Measurements from ENCODE around the gene CMTM8. TPM values are rescaled to one million over a fixed set of nuclear protein-coding genes. Genes with fewer than 3 reads are reported as not detected.

The CMTM8 gene
- total and polyA plus RNA-seq, 7 donors = 0.49 to 7.9 (median 4.3) TPM; not detected in 1

- Histone ChIP-seq H3K9me3 (no peaks in the 10 kb centered on the region), H3K36me3 (no peaks in the 10 kb centered on the region), H3K4me3 (no peak overlapping the region), H3K27me3 (no peaks in the 10 kb centered on the region), H3K27ac (no peak overlapping the region), H3K4me1 (peaks cover 0 to 6% (median 0%) of the 10 kb centered on the region in 4 donors)
- intact Hi-C loops (cut with DNase I) = no loop called here
- TF ChIP-seq POLR2A (IDR thresholded peaks at IDR 0.05) (no peak), CTCF (IDR thresholded peaks at IDR 0.05) (no peak), POLR2AphosphoS5 (IDR thresholded peaks at IDR 0.05) (no peak), EP300 (IDR thresholded peaks at IDR 0.05) (no peak)
- DNase-seq = no peak
- WGBS, 2 donors = 63 to 89% methylated on average over 1 of the region's 1 CpG
These were observed 73.8 kb downstream of the CMTM8 start for GRCh38 chr3:32312251-32312650.

- Histone ChIP-seq H3K27ac (no peak overlapping the region), H3K9me3 (no peaks in the 10 kb centered on the region), H3K27me3 (no peaks in the 10 kb centered on the region), H3K4me1 (peaks cover 0 to 6% (median 0%) of the 10 kb centered on the region in 4 donors), H3K4me3 (no peak overlapping the region), H3K36me3 (no peaks in the 10 kb centered on the region)
- 91 to 95% methylated on average over 6 of the region's 6 CpGs for WGBS, 2 donors
- TF ChIP-seq POLR2A (IDR thresholded peaks at IDR 0.05) (no peak), CTCF (IDR thresholded peaks at IDR 0.05) (no peak), EP300 (IDR thresholded peaks at IDR 0.05) (no peak), POLR2AphosphoS5 (IDR thresholded peaks at IDR 0.05) (no peak)
- intact Hi-C loops (cut with DNase I) = no loop called here
- DNase-seq = no peak
These were observed 74.7 kb downstream of the CMTM8 start for GRCh38 chr3:32313169-32313568.

DNA sequence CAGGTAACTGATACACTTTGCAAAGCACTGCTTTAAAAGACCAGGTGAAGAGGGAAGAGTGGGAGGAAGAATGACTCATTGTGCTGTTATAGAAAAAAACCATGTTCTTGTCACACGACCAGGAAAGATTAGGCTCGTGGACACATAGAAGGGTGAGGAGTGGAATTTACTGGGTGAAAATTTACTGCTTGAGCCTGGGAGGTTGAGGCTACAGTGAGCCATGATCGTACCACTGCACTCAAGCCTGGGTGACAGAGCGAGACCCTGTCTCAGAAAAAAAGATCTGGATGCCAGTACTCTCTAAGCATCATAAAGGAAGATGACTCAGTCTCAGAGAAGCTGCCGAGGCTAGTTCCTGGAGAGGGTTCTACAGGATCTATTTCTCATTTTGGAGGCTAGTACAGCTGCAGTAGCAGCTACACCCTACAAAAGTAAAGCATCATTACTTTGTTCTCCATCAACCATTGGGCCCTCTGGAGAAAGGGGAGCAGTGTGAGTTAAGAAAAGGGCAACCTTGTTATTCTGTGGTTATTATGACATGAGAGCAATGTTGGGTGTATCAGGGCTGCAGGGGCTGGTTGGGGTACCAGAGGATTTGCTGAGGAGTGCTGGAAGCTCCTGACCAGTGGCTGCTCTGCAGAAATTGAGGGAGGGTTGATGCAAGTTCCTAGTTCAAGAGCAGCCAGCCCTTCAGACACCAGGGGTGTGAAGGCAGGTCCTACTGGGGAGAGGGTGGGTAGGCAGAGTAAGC lies 75.4 kb downstream of the CMTM8 start:
- peaks cover 0 to 6% (median 0%) of the 10 kb centered on the region in 4 donors for H3K4me1 ChIP-seq
- intact Hi-C loops (cut with DNase I) = no loop called here
- DNase-seq = no peak
- H3K9me3 ChIP-seq = no peaks in the 10 kb centered on the region
- 30 to 48% methylated on average over 5 of the region's 5 CpGs for WGBS, 2 donors
- no peak overlapping the region for H3K27ac ChIP-seq
- no peaks in the 10 kb centered on the region for H3K27me3 ChIP-seq
- no peak overlapping the region for H3K4me3 ChIP-seq
- H3K36me3 ChIP-seq = no peaks in the 10 kb centered on the region
- TF ChIP-seq POLR2A (IDR thresholded peaks at IDR 0.05) (no peak), CTCF (IDR thresholded peaks at IDR 0.05) (no peak), POLR2AphosphoS5 (IDR thresholded peaks at IDR 0.05) (no peak), EP300 (IDR thresholded peaks at IDR 0.05) (no peak)

DNA sequence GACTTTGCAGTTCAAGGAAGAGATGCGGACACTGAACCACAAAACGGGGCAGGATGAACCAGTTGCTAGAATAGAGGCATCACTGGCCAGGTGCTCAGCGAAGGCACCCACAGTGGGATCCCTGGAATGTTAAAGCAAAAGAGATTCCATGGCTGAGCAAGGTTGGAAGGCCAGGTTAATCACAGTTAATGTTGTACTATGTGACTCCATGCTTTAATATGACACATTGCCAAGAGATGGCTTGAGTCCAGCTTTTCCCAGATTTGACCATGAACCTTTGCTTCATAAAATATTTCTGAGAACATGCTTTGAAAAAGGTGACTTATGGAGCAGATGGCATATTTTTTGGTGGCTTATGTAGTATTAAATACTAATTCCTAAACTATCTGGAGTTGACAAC lies 77.0 kb downstream of the CMTM8 start:
- DNase-seq = no peak
- Histone ChIP-seq H3K9me3 (no peaks in the 10 kb centered on the region), H3K27me3 (no peaks in the 10 kb centered on the region), H3K4me3 (no peak overlapping the region), H3K36me3 (no peaks in the 10 kb centered on the region), H3K4me1 (peaks cover 0 to 1% (median 0%) of the 10 kb centered on the region in 4 donors), H3K27ac (no peak overlapping the region)
- TF ChIP-seq CTCF (IDR thresholded peaks at IDR 0.05) = no peak
- no peak for TF ChIP-seq EP300 (IDR thresholded peaks at IDR 0.05)
- TF ChIP-seq POLR2A (IDR thresholded peaks at IDR 0.05) = no peak
- TF ChIP-seq POLR2AphosphoS5 (IDR thresholded peaks at IDR 0.05) = no peak
- 94 to 95% methylated on average over 3 of the region's 3 CpGs for WGBS, 2 donors
- intact Hi-C loops (cut with DNase I) = no loop called here

Measured in sigmoid colon (tissue), 7 donors.